Renal pelvis (tissue), 4 donors: ENCODE data around the gene HECTD2. TPM values are rescaled to one million over a fixed set of nuclear protein-coding genes. Genes with fewer than 3 reads are reported as not detected.
"Not testable (repeated sequence)": the region's sequence is repeated elsewhere in the genome, so short reads cannot be mapped to it uniquely, and the experiment has no call there.

Experiments used
- DNase-seq: peaks from one replicate; pipeline ENCODE4 v3.0.0-alpha.2; 2013
- polyA plus RNA-seq, 3 donors: library from polyadenylated mRNA; unstranded; fragments of 120-200 nt; gene quantifications; one replicate each; pipeline ENCODE4 v1.2.1, GENCODE V29; 2013; ENCODE audit not compliant: insufficient read length in 3 of 3

Gene HECTD2
- polyA plus RNA-seq, 3 donors, result 21.4 to 32.2 (median 27.5) TPM

- DNase-seq, result peak; percentile 88
These were observed 875 bp upstream of the HECTD2 start for GRCh38 chr10:91409069-91409868.

GRCh38 chr10:91410638-91411371 is 661 bp downstream of the HECTD2 start:
- DNase-seq, result peak; percentile 35

GRCh38 chr10:91411621-91412020 is 1.5 kb downstream of the HECTD2 start:
- DNase-seq, result no peak

- DNase-seq, result no peak
These were observed 2.4 kb downstream of the HECTD2 start for GRCh38 chr10:91412354-91413087.

- no peak for DNase-seq
These were observed 5.7 kb downstream of the HECTD2 start for GRCh38 chr10:91415816-91416215.

GRCh38 chr10:91416339-91416855 is 6.3 kb downstream of the HECTD2 start:
- DNase-seq, result no peak

- DNase-seq, result no peak
These were observed 8.3 kb downstream of the HECTD2 start for GRCh38 chr10:91418416-91418815.

- no peak for DNase-seq
These were observed 10.7 kb downstream of the HECTD2 start for GRCh38 chr10:91420868-91421267.

GRCh38 chr10:91422915-91423314 is 12.8 kb downstream of the HECTD2 start:
- DNase-seq, result no peak

- no peak for DNase-seq
These were observed 13.9 kb downstream of the HECTD2 start for GRCh38 chr10:91424016-91424415.

GRCh38 chr10:91432175-91432574 is 22.0 kb downstream of the HECTD2 start:
- DNase-seq, result no peak

- no peak for DNase-seq
These were observed 23.5 kb downstream of the HECTD2 start for GRCh38 chr10:91433620-91434019.

- no peak for DNase-seq
These were observed 23.9 kb downstream of the HECTD2 start for GRCh38 chr10:91434041-91434440.

- DNase-seq, result no peak
These were observed 25.1 kb downstream of the HECTD2 start for GRCh38 chr10:91435241-91435640.

GRCh38 chr10:91438228-91438627 is 28.1 kb downstream of the HECTD2 start:
- not testable (repeated sequence) for DNase-seq

GRCh38 chr10:91444211-91445182 is 34.4 kb downstream of the HECTD2 start:
- DNase-seq, result no peak

GRCh38 chr10:91452063-91452462 is 41.9 kb downstream of the HECTD2 start:
- no peak for DNase-seq

- DNase-seq, result no peak
These were observed 43.4 kb downstream of the HECTD2 start for GRCh38 chr10:91453535-91453934.

- not testable (repeated sequence) for DNase-seq
These were observed 45.0 kb downstream of the HECTD2 start for GRCh38 chr10:91455135-91455534.

GRCh38 chr10:91460681-91461080 is 50.5 kb downstream of the HECTD2 start:
- DNase-seq, result no peak

- no peak for DNase-seq
These were observed 52.3 kb downstream of the HECTD2 start for GRCh38 chr10:91462423-91462822.
